Transverse colon (tissue), 4 donors: ENCODE data around the gene ANKEF1.

ENCODE experiments used
- POLR2A ChIP-seq: fragments of 450-650 bp; IDR thresholded peaks from one replicate; pipeline ENCODE4 v1.6.1; 2016; ENCODE audit warnings: antibody characterized with exemption, mild to moderate bottlenecking, moderate library complexity
- POLR2AphosphoS5 ChIP-seq, 3 donors: sonication (generic); formaldehyde crosslinking; IDR thresholded peaks; one replicate each; pipeline ENCODE4 v1.6.1; 2016; ENCODE audit warnings: antibody characterized with exemption in 3 of 3
- TF ChIP-seq, protein P1 (sequence below), 5 experiments: fragments of 200-600 bp in 3 of 5; fragments of 450-650 bp in 2 of 5; sonication (generic) in 3 of 5; IDR thresholded peaks; 1 replicate in 2 of 5; 2 replicates in 3 of 5; pipeline ENCODE4 v1.5.1; 2016 to 2017; ENCODE audit warnings: antibody characterized with exemption in 5 of 5, inconsistent platforms in 3 of 5, mild to moderate bottlenecking in 2 of 5, moderate library complexity in 1 of 5

DNA sequence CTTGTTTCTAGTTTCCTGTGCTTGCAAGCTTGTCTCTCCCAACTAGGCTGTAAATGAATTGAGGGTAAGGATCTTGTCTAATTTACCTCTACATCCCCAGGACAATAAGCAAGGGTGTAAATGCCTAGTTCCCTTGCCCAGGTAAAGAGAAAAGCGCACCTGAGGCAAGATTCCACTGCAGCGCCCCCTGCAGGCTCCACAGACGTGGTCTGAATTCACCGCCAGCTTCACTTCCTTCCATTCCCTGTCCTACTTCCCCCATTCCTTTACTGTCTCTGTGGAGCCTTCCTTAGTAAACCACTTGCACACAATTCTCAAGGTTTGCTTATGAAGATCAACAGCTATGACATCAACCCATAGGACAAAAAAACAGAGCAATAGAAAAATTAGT, 42.3 kb downstream of the ANKEF1 start:
- TF ChIP-seq POLR2A, result no peak
- TF ChIP-seq, protein P1, sequence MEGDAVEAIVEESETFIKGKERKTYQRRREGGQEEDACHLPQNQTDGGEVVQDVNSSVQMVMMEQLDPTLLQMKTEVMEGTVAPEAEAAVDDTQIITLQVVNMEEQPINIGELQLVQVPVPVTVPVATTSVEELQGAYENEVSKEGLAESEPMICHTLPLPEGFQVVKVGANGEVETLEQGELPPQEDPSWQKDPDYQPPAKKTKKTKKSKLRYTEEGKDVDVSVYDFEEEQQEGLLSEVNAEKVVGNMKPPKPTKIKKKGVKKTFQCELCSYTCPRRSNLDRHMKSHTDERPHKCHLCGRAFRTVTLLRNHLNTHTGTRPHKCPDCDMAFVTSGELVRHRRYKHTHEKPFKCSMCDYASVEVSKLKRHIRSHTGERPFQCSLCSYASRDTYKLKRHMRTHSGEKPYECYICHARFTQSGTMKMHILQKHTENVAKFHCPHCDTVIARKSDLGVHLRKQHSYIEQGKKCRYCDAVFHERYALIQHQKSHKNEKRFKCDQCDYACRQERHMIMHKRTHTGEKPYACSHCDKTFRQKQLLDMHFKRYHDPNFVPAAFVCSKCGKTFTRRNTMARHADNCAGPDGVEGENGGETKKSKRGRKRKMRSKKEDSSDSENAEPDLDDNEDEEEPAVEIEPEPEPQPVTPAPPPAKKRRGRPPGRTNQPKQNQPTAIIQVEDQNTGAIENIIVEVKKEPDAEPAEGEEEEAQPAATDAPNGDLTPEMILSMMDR (IDR thresholded peaks at IDR 0.05), result peak in 3 of 5 experiments; percentile 19 to 22 (median 22)
- TF ChIP-seq POLR2AphosphoS5 (IDR thresholded peaks at IDR 0.05), result no peak
